LNCAP (cell line): ENCODE results near the gene NELL2.

Experiments
- TF ChIP-seq, protein P1 (sequence below): fragments of 450-650 bp; IDR thresholded peaks from 2 replicates; pipeline ENCODE4 v1.5.1; 2017; ENCODE audit warnings: mild to moderate bottlenecking

The NELL2 gene

DNA sequence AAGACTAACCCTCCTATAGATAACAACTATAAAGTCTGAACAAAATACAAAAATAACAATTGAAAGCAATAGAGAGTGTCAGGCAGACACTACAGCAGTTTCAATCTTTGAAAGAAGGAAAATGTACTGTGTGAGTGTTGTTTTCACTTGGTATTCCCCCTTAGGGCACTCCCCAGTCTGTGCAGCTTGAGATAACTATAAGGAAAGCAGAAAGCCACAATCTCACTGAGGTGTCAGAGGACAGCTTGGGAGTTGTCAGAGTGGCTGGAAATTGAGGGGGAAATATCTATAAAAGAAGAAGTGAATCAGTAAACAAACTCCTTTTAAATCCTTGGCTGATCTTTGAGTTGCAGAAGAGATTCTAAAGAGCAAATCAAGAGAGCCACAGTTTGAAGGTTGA lies 364.8 kb downstream of the NELL2 start:
- TF ChIP-seq, protein P1, sequence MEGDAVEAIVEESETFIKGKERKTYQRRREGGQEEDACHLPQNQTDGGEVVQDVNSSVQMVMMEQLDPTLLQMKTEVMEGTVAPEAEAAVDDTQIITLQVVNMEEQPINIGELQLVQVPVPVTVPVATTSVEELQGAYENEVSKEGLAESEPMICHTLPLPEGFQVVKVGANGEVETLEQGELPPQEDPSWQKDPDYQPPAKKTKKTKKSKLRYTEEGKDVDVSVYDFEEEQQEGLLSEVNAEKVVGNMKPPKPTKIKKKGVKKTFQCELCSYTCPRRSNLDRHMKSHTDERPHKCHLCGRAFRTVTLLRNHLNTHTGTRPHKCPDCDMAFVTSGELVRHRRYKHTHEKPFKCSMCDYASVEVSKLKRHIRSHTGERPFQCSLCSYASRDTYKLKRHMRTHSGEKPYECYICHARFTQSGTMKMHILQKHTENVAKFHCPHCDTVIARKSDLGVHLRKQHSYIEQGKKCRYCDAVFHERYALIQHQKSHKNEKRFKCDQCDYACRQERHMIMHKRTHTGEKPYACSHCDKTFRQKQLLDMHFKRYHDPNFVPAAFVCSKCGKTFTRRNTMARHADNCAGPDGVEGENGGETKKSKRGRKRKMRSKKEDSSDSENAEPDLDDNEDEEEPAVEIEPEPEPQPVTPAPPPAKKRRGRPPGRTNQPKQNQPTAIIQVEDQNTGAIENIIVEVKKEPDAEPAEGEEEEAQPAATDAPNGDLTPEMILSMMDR, result no peak

DNA sequence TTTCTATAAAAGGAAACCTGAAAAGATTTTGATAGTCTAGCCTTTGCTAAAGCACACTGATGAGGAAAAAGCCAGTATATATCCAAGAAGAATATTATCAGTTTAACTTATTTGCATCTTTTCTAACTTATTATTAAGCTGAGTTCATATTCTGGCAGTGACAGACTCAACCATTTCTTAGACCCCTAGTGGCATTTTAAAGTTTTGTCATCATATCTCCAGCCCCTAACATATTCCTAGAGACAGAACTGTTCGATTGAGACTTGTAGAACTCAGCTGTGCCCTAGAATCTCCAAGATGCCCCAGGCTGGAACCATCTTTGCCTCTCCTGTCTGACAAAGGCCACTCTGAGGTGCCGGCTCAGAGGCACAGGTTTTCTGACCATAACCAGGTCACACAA lies 365.6 kb downstream of the NELL2 start:
- TF ChIP-seq, protein P1, result no peak

DNA sequence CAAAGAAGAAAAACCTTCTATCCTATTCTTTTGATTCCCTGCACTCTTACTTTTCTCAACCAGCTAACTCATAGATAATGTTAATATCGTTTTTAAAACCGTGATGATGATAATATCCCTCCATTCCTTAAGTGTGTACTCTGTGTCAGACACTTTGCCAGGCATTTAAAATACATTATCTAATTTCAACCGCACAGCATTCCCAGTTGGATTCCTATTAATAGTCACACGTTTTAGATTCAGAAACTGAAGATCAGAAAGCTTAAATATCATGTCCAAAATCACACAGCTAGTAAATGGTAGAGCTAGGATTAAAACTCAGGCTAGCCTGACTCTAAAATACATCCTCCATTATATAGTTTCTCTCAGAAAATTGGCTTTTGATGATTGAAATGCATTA lies 366.0 kb downstream of the NELL2 start:
- TF ChIP-seq, protein P1, result no peak

DNA sequence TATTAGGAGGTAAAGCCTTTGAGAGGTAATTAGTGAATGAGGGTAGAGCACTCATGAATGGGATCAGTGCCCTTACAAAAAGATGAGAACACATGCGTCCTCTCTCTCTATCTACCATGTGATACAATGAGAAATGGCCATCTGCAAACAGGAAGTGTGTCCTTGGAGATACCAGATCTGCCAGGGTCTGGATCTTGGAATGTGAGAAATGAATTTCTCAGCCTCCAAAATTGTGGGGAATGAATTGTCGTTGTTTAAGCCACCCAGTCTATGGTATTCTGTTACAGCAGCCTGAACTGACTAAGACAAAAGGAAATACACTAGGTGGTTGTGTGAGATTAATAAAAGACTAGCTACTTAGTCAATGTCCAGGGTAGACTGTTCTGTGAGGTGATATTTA lies 366.6 kb downstream of the NELL2 start:
- TF ChIP-seq, protein P1, result no peak

DNA sequence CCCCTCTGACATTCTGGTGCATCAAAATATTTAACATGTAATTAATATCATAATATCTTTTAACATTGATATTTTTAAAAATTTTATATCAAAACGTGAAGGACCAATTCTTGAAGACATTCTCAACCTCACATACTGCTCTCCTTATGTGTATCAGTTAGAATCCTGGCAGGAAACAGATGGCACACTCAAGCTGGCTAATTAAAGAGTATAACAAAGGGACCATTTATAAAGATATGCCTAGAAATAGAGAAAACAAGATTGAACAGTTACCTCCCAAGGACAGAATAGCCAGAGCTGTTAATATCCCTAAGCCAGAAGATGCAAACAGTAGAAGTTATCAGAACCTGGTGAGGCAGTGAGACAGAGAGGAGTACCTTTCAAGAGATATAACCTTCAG lies 368.7 kb downstream of the NELL2 start:
- TF ChIP-seq, protein P1, result no peak

DNA sequence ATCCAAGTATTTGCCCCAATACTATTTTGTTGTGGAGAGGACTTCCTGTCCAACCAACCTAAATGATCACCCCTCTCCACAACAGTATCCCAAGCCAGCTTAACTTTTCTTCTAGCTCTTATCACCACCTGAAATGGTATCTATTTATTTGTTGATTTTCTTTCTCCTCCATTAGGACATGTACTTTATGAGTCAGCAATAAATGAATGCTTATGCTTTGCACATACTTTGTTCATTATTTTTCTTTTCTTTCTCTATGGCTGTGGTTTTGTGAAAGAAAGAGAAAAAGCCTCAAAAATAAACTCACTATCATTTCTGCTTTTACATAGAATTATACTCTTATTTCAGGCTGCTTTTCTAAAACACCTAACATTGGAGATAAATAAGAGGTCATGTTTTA lies 371.3 kb downstream of the NELL2 start:
- TF ChIP-seq, protein P1, result no peak

DNA sequence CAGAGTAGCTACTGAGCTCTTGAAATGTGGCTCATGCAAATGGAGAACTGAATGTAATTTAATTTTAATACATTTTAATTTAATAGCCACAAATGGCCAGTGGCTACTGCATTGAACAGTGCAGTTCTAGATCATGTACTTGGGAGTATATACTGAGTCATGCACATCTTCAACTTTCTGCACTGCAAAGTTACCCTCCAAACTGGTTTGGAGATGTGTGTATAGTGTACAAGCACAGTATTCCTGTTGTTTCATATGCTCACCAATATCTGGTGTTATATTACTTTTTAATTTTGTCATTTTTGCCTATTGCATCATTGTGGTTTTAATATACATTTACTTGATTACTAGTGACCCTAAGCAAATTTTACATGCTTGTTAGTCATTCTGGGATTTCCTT lies 372.8 kb downstream of the NELL2 start:
- TF ChIP-seq, protein P1, result no peak

DNA sequence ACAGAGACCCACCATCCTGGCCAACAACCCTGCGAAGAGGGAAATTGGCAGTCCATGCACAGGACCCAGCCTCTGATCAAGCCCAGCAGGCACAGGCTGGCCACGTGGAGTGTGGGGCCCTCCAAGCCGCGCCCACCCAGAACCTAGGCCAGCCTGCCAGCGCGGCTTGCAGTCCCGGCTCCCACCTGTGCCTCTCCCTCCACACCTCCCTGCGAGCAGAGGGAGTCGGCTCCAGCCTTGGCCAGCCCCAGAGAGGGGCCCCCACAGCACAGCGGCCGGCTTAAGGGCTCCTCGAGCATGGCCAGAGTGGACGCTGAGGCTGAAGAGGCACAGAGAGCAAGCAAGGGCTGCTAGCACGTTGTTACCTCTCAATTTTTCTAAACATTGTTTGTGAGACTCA lies 373.4 kb downstream of the NELL2 start:
- TF ChIP-seq, protein P1, result no peak
